Uterus (tissue), 4 donors: ENCODE measurements around the gene EDEM3. TPM values are rescaled to one million over a fixed set of nuclear protein-coding genes. Genes with fewer than 3 reads are reported as not detected.

ENCODE experiments used
- DNase-seq, 2 donors: peaks; one replicate each; pipeline ENCODE4 v3.0.0-alpha.2; 2019 to 2020
- H3K27ac ChIP-seq, 2 donors: fragments of 200-600 bp; sonication (generic); 1 replicate in 1 of 2; 2 replicates in 1 of 2; pipeline ENCODE4 v1.5.1; 2016 to 2018
- H3K27me3 ChIP-seq, 2 donors: fragments of 200-600 bp; sonication (generic); one replicate each; pipeline ENCODE4 v1.5.1; 2018 to 2019; ENCODE audit warnings: control low read depth in 1 of 2
- H3K36me3 ChIP-seq, 2 donors: fragments of 200-600 bp; sonication (generic); one replicate each; pipeline ENCODE4 v1.5.1; 2019; ENCODE audit warnings: control low read depth in 1 of 2
- H3K4me1 ChIP-seq, 2 donors: fragments of 200-600 bp; sonication (generic); one replicate each; pipeline ENCODE4 v1.5.1; 2018 to 2019; ENCODE audit warnings: control low read depth in 1 of 2
- H3K4me3 ChIP-seq, 2 donors: fragments of 200-600 bp; sonication (generic); 1 replicate in 1 of 2; 2 replicates in 1 of 2; pipeline ENCODE4 v1.5.1; 2018 to 2019; ENCODE audit warnings: mild to moderate bottlenecking in 1 of 2
- H3K9me3 ChIP-seq, 2 donors: fragments of 200-600 bp; sonication (generic); one replicate each; pipeline ENCODE4 v1.5.1; 2019; ENCODE audit warnings: control low read depth in 1 of 2
- POLR2A ChIP-seq, 2 donors: fragments of 450-650 bp; IDR thresholded peaks; one replicate each; pipeline ENCODE4 v1.6.1; 2016; ENCODE audit warnings: antibody characterized with exemption in 2 of 2, mild to moderate bottlenecking in 1 of 2, moderate library complexity in 1 of 2
- intact Hi-C: fragments of 100-400 bp; cut with DNase I; formaldehyde crosslinking; loops from one replicate; pipeline ENCODE4 v1.15.1; 2023; ENCODE audit warnings: low total_unique reads
- total RNA-seq, 4 donors: library from RNA; depleted of rRNA in 3 of 4; stranded (reverse); fragments of >200 nt in 3 of 4; gene quantifications; one replicate each; pipeline versions ENCODE4 v1.1.0 to v1.2.4, GENCODE V29; 2014 to 2023
- TF ChIP-seq, protein P1 (sequence below), 4 experiments: fragments of 200-600 bp in 2 of 4; fragments of 450-650 bp in 2 of 4; sonication (generic) in 2 of 4; IDR thresholded peaks; one replicate each; pipeline ENCODE4 v1.5.1; 2016 to 2019; ENCODE audit warnings: antibody characterized with exemption in 4 of 4, mild to moderate bottlenecking in 2 of 4, moderate library complexity in 1 of 4
- donor health status: DM: yes; HTN: yes; CAD: no.

Gene EDEM3
- total RNA-seq, 4 donors from 2014 or later = 12.8 to 64.7 (median 35.6) TPM

DNA sequence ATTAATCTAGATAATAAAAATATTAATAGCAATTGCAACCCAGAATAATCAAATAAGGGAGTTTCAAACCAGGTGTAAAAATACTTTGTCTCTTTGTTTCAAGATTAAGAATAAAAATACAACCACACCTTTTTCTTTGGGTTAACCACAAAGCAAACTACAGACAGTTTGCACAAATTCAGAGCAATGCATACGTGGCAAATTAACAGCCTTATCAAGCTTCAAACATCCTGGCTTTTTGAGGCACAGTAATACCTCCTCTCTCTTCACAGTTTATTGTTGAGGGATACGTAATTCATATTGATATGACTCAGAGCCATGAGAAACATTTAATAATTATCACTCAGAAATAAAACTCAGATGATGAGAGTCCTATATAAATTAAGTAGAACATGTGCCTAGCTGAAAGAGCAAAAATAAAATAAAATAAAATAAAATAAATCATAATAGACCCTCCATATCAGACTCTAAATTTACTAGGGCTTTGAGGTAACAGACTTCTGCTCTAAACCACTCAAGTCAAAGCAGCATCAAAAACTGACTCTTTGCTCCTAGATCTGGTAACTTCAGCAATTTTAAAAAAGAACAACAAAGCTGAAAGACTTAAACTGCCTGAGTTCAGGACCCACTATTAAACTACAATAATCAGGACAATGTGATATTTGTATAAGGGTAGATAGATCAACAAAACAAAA is 11.4 kb downstream of the EDEM3 start:
- no peak overlapping the region for H3K27ac ChIP-seq
- H3K27me3 ChIP-seq = no peaks in the 10 kb centered on the region
- H3K36me3 ChIP-seq = no peaks in the 10 kb centered on the region
- DNase-seq = no peak
- peaks cover 0 to 4% of the 10 kb centered on the region in 2 donors for H3K4me1 ChIP-seq
- TF ChIP-seq, protein P1, sequence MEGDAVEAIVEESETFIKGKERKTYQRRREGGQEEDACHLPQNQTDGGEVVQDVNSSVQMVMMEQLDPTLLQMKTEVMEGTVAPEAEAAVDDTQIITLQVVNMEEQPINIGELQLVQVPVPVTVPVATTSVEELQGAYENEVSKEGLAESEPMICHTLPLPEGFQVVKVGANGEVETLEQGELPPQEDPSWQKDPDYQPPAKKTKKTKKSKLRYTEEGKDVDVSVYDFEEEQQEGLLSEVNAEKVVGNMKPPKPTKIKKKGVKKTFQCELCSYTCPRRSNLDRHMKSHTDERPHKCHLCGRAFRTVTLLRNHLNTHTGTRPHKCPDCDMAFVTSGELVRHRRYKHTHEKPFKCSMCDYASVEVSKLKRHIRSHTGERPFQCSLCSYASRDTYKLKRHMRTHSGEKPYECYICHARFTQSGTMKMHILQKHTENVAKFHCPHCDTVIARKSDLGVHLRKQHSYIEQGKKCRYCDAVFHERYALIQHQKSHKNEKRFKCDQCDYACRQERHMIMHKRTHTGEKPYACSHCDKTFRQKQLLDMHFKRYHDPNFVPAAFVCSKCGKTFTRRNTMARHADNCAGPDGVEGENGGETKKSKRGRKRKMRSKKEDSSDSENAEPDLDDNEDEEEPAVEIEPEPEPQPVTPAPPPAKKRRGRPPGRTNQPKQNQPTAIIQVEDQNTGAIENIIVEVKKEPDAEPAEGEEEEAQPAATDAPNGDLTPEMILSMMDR (IDR thresholded peaks at IDR 0.05) = no peak
- no peak for TF ChIP-seq POLR2A (IDR thresholded peaks at IDR 0.05)
- intact Hi-C loops = no loop called here
- no peak overlapping the region for H3K4me3 ChIP-seq
- no peaks in the 10 kb centered on the region for H3K9me3 ChIP-seq

DNA sequence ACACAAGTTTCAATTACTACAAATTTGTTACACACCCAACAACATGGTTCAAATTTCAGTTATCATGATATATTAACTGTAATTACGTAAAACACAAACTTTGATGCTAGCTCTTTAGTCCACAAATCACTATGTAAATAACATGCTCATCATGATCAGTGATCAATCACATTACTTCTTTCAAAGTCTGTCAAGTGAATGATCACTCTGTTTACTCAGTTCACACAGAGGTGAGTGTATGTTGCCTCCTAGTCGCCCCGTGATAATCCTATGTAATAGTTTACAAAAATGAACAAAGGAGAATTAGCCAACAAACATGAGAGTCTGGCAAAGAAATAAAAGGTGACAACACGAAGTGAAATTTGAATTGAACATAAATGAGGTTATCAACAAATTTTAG is 14.3 kb downstream of the EDEM3 start:
- DNase-seq = no peak
- Histone ChIP-seq H3K4me1 (no peaks in the 10 kb centered on the region), H3K4me3 (no peak overlapping the region), H3K36me3 (no peaks in the 10 kb centered on the region), H3K9me3 (no peaks in the 10 kb centered on the region), H3K27ac (no peak overlapping the region), H3K27me3 (no peaks in the 10 kb centered on the region)
- intact Hi-C loops = no loop called here
- TF ChIP-seq, protein P1 (IDR thresholded peaks at IDR 0.05) = no peak
- no peak for TF ChIP-seq POLR2A (IDR thresholded peaks at IDR 0.05)

DNA sequence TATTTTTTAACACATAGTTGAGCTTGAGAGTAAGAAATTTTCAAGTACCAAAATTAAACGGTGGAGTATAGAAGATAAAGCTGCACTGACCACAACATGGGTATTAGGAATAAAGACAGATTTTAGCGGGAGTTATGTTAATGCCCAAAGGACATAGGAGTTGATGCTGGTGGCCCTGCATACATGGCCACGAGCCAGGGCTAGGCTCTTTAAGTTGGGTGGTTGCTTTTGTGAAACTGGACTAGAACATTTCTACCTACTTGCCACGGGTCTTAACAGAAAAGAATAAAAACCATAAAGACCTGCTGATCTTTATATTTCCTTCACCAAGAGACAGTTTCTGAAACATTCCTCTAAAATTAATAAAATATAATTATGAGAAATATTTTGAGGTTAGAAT is 14.9 kb downstream of the EDEM3 start:
- intact Hi-C loops = no loop called here
- no peak for DNase-seq
- H3K36me3 ChIP-seq = no peaks in the 10 kb centered on the region

DNA sequence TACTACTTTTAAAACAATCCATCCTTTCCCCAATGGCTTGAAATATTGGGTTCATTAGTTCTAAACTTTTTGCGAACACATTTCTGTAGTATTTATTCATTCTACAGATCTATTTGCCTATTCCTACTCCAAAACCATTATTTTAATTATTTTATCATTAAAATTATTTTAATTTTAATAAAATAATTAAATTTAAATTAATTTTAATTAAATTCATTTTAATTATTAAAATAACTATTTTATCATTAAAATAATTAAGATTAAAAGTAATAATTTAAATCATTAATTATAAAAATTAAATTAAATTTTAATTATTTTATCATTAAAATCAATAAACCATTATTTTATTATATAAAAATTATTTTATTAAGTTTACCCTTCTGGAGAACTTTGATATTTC is 15.6 kb downstream of the EDEM3 start:
- Histone ChIP-seq H3K27me3 (no peaks in the 10 kb centered on the region), H3K27ac (no peak overlapping the region), H3K4me3 (no peak overlapping the region), H3K36me3 (no peaks in the 10 kb centered on the region), H3K4me1 (no peaks in the 10 kb centered on the region), H3K9me3 (no peaks in the 10 kb centered on the region)
- intact Hi-C loops = no loop called here
- no peak for DNase-seq
- TF ChIP-seq, protein P1 (IDR thresholded peaks at IDR 0.05) = no peak
- TF ChIP-seq POLR2A (IDR thresholded peaks at IDR 0.05) = no peak

More for the DNA sequence above, 14.9 kb downstream of the EDEM3 start:
- Histone ChIP-seq H3K9me3 (no peaks in the 10 kb centered on the region), H3K4me3 (no peak overlapping the region), H3K4me1 (no peaks in the 10 kb centered on the region), H3K27ac (no peak overlapping the region), H3K27me3 (no peaks in the 10 kb centered on the region)
- TF ChIP-seq POLR2A (IDR thresholded peaks at IDR 0.05) = no peak
- TF ChIP-seq, protein P1 (IDR thresholded peaks at IDR 0.05) = no peak

DNA sequence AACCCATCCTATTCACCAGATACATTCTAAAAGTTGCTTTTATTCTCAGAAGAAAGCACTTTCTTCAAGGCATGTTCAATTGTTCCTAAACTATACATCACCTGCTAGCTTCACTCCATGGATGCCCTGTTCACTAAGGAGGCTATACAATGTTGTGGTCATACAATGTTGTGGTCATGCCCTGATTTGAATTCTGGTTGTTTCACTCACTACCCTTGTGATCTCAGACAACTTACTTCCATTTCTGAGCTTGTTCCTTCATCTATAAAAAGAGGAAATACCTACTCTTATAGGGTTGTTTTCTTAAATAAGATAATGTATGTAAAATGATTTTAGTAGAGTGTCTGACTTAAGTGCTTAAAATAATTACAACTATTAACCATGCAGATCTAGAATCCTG is 19.7 kb downstream of the EDEM3 start:
- no peak overlapping the region for H3K27ac ChIP-seq
- no peak overlapping the region for H3K4me3 ChIP-seq
- TF ChIP-seq, protein P1 (IDR thresholded peaks at IDR 0.05) = no peak
- no peak for TF ChIP-seq POLR2A (IDR thresholded peaks at IDR 0.05)
- intact Hi-C loops = no loop called here
- no peaks in the 10 kb centered on the region for H3K27me3 ChIP-seq
- DNase-seq = no peak
- no peaks in the 10 kb centered on the region for H3K4me1 ChIP-seq
- H3K36me3 ChIP-seq = no peaks in the 10 kb centered on the region
- no peaks in the 10 kb centered on the region for H3K9me3 ChIP-seq
